Umbilical cord (tissue), 2 donors: Measurements from ENCODE around the gene VSTM5. TPM values are rescaled to one million over a fixed set of nuclear protein-coding genes. Genes with fewer than 3 reads are reported as not detected.

Experiments
- DNase-seq: peaks from one replicate; pipeline ENCODE4 v3.0.0-alpha.2; 2015; ENCODE audit warnings: low spot score
- total RNA-seq: library from RNA; depleted of rRNA; stranded (reverse); fragments of >200 nt; gene quantifications from one replicate; pipeline ENCODE4 v1.2.3, GENCODE V29; 2014; ENCODE audit warnings: low replicate concordance; ENCODE audit not compliant: insufficient read depth

Gene VSTM5
- total RNA-seq, 1 donor from 2014 or later: 5.3 TPM

- no peak for DNase-seq
Measured at GRCh38 chr11:93842461-93842860, 8.0 kb downstream of the VSTM5 start.

GRCh38 chr11:93842034-93842433, 8.4 kb downstream of the VSTM5 start:
- DNase-seq: no peak

GRCh38 chr11:93841446-93841845, 9.0 kb downstream of the VSTM5 start:
- DNase-seq: no peak

DNA sequence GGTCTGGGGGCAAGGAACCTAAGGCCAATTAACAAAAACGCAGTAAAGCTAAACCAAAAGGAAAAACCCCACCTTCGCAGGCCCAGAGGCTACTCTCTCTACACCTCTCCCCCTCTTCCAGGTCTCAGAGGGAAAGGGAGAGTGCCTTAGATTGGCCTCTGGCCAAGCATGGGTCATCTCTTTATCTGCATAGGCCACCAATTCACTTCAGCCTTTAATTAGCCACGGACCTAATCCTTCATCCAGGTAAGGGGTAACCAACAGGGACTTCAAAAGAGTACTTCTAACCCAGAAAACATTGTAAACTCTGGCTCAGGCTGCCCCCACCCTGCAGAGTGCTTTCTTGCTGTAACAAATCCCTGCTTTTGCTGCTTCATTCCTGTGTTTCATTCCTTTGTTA, 9.4 kb downstream of the VSTM5 start:
- DNase-seq: no peak

GRCh38 chr11:93840180-93840579, 10.2 kb downstream of the VSTM5 start:
- DNase-seq: no peak

DNA sequence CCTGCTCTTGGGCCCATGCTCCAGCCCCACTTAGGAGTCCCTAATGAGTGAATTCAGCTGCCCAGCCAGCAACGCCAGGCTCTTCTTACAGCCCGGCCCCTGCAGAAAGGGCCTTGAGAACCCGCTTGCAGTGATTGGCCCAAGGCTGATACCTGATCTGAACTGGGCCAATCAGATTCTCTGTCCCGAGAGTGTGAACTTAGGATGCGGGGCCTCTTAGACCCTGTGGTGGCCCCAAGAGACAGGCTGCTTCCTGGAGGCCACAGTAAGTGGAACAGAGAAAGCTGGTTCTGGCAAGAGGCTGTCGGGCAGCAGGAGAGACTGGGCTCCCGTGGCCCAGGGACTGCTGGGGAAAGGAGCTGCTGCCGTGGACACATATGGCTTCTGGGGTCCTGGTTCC, 11.5 kb downstream of the VSTM5 start:
- no peak for DNase-seq

DNA sequence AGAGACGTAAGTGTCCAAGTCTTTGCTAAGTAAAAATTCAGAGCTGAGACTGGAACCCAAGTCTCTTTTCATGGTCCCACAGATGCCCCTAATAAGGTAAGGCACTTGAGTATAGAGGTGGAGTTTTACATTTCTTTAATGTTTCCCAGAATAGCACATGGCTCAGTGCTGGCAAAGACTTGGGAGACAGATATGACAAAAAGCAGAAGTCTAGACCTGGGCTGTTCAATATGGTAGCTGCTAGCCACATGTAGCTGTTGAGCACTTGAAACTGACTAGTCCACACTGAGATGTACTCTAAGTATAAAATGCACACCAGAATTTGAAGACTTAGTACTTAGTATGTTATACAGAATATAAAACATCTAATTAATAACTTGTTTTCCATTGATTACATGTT, 17.6 kb downstream of the VSTM5 start:
- DNase-seq: no peak

DNA sequence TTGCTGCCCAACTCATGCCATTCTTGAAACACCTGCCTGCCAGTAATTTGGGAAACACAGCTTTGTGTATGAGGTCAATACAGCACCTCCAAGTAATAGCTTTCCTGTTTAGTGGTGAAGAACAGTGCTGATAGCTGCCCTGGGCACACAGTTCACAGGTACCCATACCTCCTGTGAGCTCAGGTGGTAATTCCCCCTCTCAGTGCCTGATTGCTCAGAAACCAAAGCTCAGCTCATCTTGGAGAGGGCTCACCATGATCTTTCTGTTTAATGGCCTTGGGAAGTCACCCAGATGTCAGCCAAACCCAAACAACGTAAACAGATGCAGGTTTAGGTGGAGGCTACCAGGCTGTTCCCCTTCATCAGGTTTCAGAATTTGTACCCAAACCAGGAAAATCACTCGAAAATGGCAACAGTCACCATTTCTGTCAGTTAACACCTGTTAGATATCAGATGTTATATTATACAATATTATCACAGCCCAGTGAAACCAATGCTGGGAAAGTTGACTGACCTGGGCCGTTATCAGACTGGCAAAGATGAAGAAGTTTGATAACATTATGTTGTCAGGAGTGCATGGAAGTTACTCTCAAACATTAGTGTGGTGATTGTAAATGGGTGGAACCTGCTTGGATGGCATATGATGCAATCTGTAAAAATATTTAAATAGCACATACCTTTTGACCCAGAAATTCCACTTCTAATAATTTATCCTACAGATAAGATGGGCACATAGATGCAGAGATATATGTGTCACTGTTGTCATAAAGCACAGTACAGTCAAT, 18.9 kb downstream of the VSTM5 start:
- DNase-seq: no peak

DNA sequence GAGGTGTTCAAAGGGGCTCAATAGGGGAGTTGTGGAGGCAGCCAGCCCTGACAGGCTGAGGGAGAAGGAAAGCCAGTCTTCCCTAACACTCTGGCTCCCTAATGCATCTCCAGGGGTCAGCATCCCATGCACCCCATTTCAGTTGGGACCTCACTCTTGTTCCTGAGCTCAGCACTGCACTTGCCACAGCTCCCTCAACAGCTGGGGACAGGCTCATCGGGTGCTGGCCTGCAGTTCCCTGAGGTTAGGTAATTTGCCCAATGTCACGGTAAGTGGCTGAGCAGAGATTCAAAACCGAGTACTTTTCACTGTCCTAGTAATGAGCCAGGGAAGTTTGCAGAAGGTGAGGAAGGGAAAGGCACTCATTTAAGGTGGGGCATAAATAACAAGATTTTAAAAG, 20.8 kb downstream of the VSTM5 start:
- DNase-seq: no peak

GRCh38 chr11:93827363-93827762, 23.1 kb downstream of the VSTM5 start:
- no peak for DNase-seq

GRCh38 chr11:93823210-93823609, 27.2 kb downstream of the VSTM5 start:
- no peak for DNase-seq

DNA sequence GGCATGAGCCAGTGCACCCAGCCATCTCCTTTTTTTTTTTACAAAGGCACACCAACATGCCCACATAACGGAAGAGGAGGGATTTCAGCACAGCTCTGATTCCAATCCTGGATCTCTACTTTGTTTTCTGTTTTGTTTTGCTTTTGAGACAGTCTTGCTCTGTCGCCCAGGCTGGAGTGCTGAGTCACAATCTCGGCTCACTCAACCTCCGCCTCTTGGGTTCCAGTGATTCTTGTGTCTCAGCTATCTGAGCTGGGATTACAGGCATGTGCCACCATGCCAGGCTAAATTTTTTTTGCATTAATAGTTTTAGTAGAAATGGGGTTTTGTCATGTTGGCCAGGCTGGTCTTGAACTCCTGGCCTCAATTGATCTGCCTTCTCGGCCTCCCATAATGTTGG, 28.1 kb downstream of the VSTM5 start:
- DNase-seq: no peak

GRCh38 chr11:93821617-93822016, 28.8 kb downstream of the VSTM5 start:
- DNase-seq: no peak

- DNase-seq: no peak
Measured at GRCh38 chr11:93820847-93821246, 29.6 kb downstream of the VSTM5 start.

GRCh38 chr11:93819966-93820695, 30.3 kb downstream of the VSTM5 start:
- DNase-seq: no peak

- DNase-seq: no peak
Measured at GRCh38 chr11:93817426-93818348, 32.7 kb downstream of the VSTM5 start.

- no peak for DNase-seq
Measured at GRCh38 chr11:93814966-93815633, 35.3 kb downstream of the VSTM5 start.

GRCh38 chr11:93813974-93814373, 36.4 kb downstream of the VSTM5 start:
- no peak for DNase-seq

GRCh38 chr11:93807980-93808379, 42.4 kb downstream of the VSTM5 start:
- DNase-seq: no peak

GRCh38 chr11:93804879-93805278, 45.5 kb downstream of the VSTM5 start:
- DNase-seq: no peak

DNA sequence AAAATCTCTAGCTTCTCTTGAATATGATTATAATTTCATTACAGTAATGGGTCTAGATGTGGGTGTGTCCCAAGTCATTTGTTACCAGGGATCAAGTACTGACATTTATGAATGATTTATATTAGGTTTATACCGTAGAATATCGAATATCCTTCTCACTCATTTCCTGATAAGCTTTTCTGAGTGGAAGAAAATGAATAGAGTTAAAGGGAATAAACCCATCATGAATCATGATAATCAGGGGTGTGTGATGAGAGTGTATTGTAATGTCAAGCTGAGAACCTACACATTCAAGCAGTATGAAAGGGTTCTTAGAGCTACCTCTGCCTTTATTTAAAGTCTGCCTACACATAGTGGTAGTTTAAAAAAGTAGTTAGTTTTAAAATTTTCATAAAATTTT, 49.1 kb downstream of the VSTM5 start:
- no peak for DNase-seq
